Body of pancreas (tissue), 4 donors: ENCODE data around the gene CARMIL3. TPM values are rescaled to one million over a fixed set of nuclear protein-coding genes. Genes with fewer than 3 reads are reported as not detected.
"Not testable (repeated sequence)": the region's sequence is repeated elsewhere in the genome, so short reads cannot be mapped to it uniquely, and the experiment has no call there.

Source experiments
- ATAC-seq: fragments of 150-250 bp; one replicate; pipeline ENCODE4 v1.9.1; 2016
- DNase-seq, 4 donors: peaks; one replicate each; pipeline ENCODE4 v3.0.0-alpha.2; 2019
- H3K27ac ChIP-seq, 4 donors: fragments of 200-600 bp; sonication (generic); 1 replicate in 3 of 4; 2 replicates in 1 of 4; pipeline versions ENCODE4 v1.5.1 to v1.6.1; 2016 to 2019; ENCODE audit warnings: mild to moderate bottlenecking in 1 of 4, mixed read lengths in 1 of 4, moderate library complexity in 1 of 4
- H3K27me3 ChIP-seq, 2 donors: fragments of 200-600 bp; sonication (generic); one replicate each; pipeline ENCODE4 v1.6.0; 2016; ENCODE audit warnings: mild to moderate bottlenecking in 1 of 2
- H3K36me3 ChIP-seq, 2 donors: fragments of 200-600 bp; sonication (generic); replicated peaks in 1 of 2; 2 replicates each; pipeline ENCODE4 v1.5.1; 2016; ENCODE audit warnings: low read depth in 2 of 2; ENCODE audit not compliant: insufficient read depth in 1 of 2
- H3K4me1 ChIP-seq: fragments of 200-600 bp; sonication (generic); one replicate; pipeline ENCODE4 v1.6.0; 2016
- H3K4me3 ChIP-seq, 2 donors: fragments of 200-600 bp; sonication (generic); 1 replicate in 1 of 2; 2 replicates in 1 of 2; pipeline ENCODE4 v1.5.1; 2016 to 2019
- H3K9me3 ChIP-seq, 3 donors: fragments of 200-600 bp; sonication (generic); 1 replicate in 2 of 3; 2 replicates in 1 of 3; pipeline ENCODE4 v1.5.1; 2016
- CTCF ChIP-seq, 7 experiments: fragments of 450-650 bp in 4 of 7; fragments of 200-600 bp in 3 of 7; sonication (generic) in 3 of 7; IDR thresholded peaks; one replicate each; pipeline ENCODE4 v1.5.1; 2016 to 2019; ENCODE audit warnings: antibody characterized with exemption in 7 of 7
- POLR2A ChIP-seq, 3 donors: fragments of 450-650 bp; IDR thresholded peaks; one replicate each; pipeline ENCODE4 v1.6.1; 2016; ENCODE audit warnings: antibody characterized with exemption in 3 of 3, mild to moderate bottlenecking in 2 of 3
- whole genome bisulfite sequencing, 2 donors: methylation state at CpG; one replicate each; pipeline ENCODE4 v1.1.5; 2017; 5-methylcytosine and 5-hydroxymethylcytosine counted together
- intact Hi-C: fragments of 100-400 bp; cut with DNase I; formaldehyde crosslinking; loops from one replicate; pipeline ENCODE4 v1.15.1; 2023
- total RNA-seq, 2 donors: library from RNA; depleted of rRNA; stranded (reverse); fragments of >200 nt; gene quantifications; one replicate each; pipeline ENCODE4 v1.1.0, GENCODE V29; 2016

CARMIL3 gene
- total RNA-seq, 2 donors from 2014 or later: 0.78 to 0.99 TPM

GRCh38 chr14:24032727-24033418, 18.9 kb upstream of the CARMIL3 start:
- ATAC-seq: peak; percentile 35
- Histone ChIP-seq H3K4me3 (no peak overlapping the region), H3K27me3 (no peaks in the 10 kb centered on the region), H3K9me3 (no peaks in the 10 kb centered on the region), H3K27ac (peak overlapping the region in 2 of 4 donors; percentile 26 to 28), H3K36me3 (no peaks in the 10 kb centered on the region), H3K4me1 (peaks cover 19% of the 10 kb centered on the region)
- intact Hi-C loops: no loop called here
- peak in 3 of 4 donors; percentile 29 to 71 (median 47) for DNase-seq
- 34 to 45% methylated on average over 2 of the region's 2 CpGs for WGBS, 2 donors
- no peak for TF ChIP-seq POLR2A (IDR thresholded peaks at IDR 0.05)
- no peak for TF ChIP-seq CTCF (IDR thresholded peaks at IDR 0.05)

GRCh38 chr14:24035769-24036168, 16.0 kb upstream of the CARMIL3 start:
- DNase-seq (peak in 2 of 4 donors; percentile 36 to 37), ATAC-seq (peak; percentile 36)
- intact Hi-C loops, H3K4me3 ChIP-seq, H3K9me3 ChIP-seq, H3K27me3 ChIP-seq, H3K36me3 ChIP-seq: not testable (repeated sequence)
- TF ChIP-seq CTCF (IDR thresholded peaks at IDR 0.05): peak in 3 of 7 experiments; percentile 14 to 29 (median 25)
- WGBS, 2 donors: 10 to 18% methylated on average over 2 to 3 of the region's 4 CpGs
- peaks cover 24% of the 10 kb centered on the region for H3K4me1 ChIP-seq
- peak overlapping the region; percentile 92 to 97 (median 94) for H3K27ac ChIP-seq

- Histone ChIP-seq H3K27me3 (no peaks in the 10 kb centered on the region), H3K4me3 (peak overlapping the region; percentile 2 to 48), H3K9me3 (no peaks in the 10 kb centered on the region), H3K4me1 (peaks cover 24% of the 10 kb centered on the region), H3K27ac (peak overlapping the region; percentile 92 to 97 (median 94)), H3K36me3 (no peaks in the 10 kb centered on the region)
- ATAC-seq (peak; percentile 91), DNase-seq (peak; percentile 87 to 94 (median 91))
- intact Hi-C loops: no loop called here
- WGBS, 2 donors: 0 to 1% methylated on average over 15 to 35 of the region's 50 CpGs
- TF ChIP-seq CTCF (IDR thresholded peaks at IDR 0.05) (peak; percentile 59 to 91 (median 83)), POLR2A (IDR thresholded peaks at IDR 0.05) (peak; percentile 42 to 86 (median 76))
Observed at GRCh38 chr14:24036169-24036962, 15.4 kb upstream of the CARMIL3 start.

- intact Hi-C loops, ATAC-seq, H3K9me3 ChIP-seq, DNase-seq, H3K36me3 ChIP-seq, H3K27me3 ChIP-seq: not testable (repeated sequence)
- H3K27ac ChIP-seq: peak overlapping the region; percentile 92 to 97 (median 94)
- H3K4me1 ChIP-seq: peaks cover 24% of the 10 kb centered on the region
- 27 to 35% methylated on average over 10 of the region's 10 CpGs for WGBS, 2 donors
- H3K4me3 ChIP-seq: peak overlapping the region; percentile 2 to 48
Observed at GRCh38 chr14:24036963-24037657, 14.7 kb upstream of the CARMIL3 start.

GRCh38 chr14:24037658-24038037, 14.2 kb upstream of the CARMIL3 start:
- H3K9me3 ChIP-seq: no peaks in the 10 kb centered on the region
- intact Hi-C loops: no loop called here
- WGBS, 2 donors: 37 to 69% methylated on average over 14 of the region's 14 CpGs
- peak overlapping the region in 2 of 4 donors; percentile 92 to 93 for H3K27ac ChIP-seq
- TF ChIP-seq POLR2A (IDR thresholded peaks at IDR 0.05) (no peak), CTCF (IDR thresholded peaks at IDR 0.05) (no peak)
- no peaks in the 10 kb centered on the region for H3K27me3 ChIP-seq
- no peaks in the 10 kb centered on the region for H3K36me3 ChIP-seq
- no peak for ATAC-seq
- no peak overlapping the region for H3K4me3 ChIP-seq
- peaks cover 27% of the 10 kb centered on the region for H3K4me1 ChIP-seq
- peak; percentile 52 to 84 (median 62) for DNase-seq
